RWPE2 (cell line): Measurements from ENCODE around the gene STX18.

Experiments
- ATAC-seq: fragments of 200-7000 bp; cut with Tn5 transposase; 3 replicates; pipeline ENCODE4 v1.9.1; 2021; ENCODE audit warnings: low read depth
- DNase-seq: peaks from one replicate; pipeline ENCODE4 v3.0.0-alpha.2; 2020; ENCODE audit warnings: low spot score
- H3K27ac ChIP-seq: fragments of 450-650 bp; 2 replicates; pipeline ENCODE4 v1.5.1; 2017; ENCODE audit warnings: mild to moderate bottlenecking; ENCODE audit not compliant: poor library complexity, severe bottlenecking
- H3K27me3 ChIP-seq: fragments of 250-450 bp; sonication (Bioruptor Pico); 2 replicates; pipeline ENCODE4 v1.5.1; 2021; ENCODE audit warnings: mild to moderate bottlenecking, moderate library complexity; ENCODE audit not compliant: insufficient read depth, poor library complexity, severe bottlenecking
- H3K36me3 ChIP-seq: fragments of 250-450 bp; sonication (Bioruptor Pico); 2 replicates; pipeline ENCODE4 v1.5.1; 2020; ENCODE audit warnings: low read depth, mild to moderate bottlenecking, moderate library complexity
- H3K4me1 ChIP-seq: fragments of 250-450 bp; sonication (Bioruptor Pico); 2 replicates; pipeline ENCODE4 v1.5.1; 2021; ENCODE audit warnings: mild to moderate bottlenecking, moderate library complexity; ENCODE audit not compliant: insufficient read depth, poor library complexity, severe bottlenecking
- H3K4me3 ChIP-seq: fragments of 250-450 bp; sonication (Bioruptor Pico); 2 replicates; pipeline ENCODE4 v1.5.1; 2021; ENCODE audit warnings: mild to moderate bottlenecking, moderate library complexity; ENCODE audit not compliant: severe bottlenecking
- H3K9me3 ChIP-seq: fragments of 250-450 bp; sonication (Bioruptor Pico); 2 replicates; pipeline ENCODE4 v1.5.1; 2021; ENCODE audit warnings: mild to moderate bottlenecking, moderate library complexity; ENCODE audit not compliant: severe bottlenecking
- TF ChIP-seq, protein P1 (sequence below): fragments of 450-650 bp; IDR thresholded peaks from one replicate; pipeline ENCODE4 v1.5.1; 2017; ENCODE audit warnings: mild to moderate bottlenecking, moderate library complexity; ENCODE audit not compliant: poor library complexity, severe bottlenecking

Gene STX18

GRCh38 chr4:4377732-4378460 lies 164.0 kb downstream of the STX18 start:
- H3K4me3 ChIP-seq = no peak overlapping the region
- H3K4me1 ChIP-seq = no peaks in the 10 kb centered on the region
- DNase-seq (no peak), ATAC-seq (no peak)
- TF ChIP-seq, protein P1, sequence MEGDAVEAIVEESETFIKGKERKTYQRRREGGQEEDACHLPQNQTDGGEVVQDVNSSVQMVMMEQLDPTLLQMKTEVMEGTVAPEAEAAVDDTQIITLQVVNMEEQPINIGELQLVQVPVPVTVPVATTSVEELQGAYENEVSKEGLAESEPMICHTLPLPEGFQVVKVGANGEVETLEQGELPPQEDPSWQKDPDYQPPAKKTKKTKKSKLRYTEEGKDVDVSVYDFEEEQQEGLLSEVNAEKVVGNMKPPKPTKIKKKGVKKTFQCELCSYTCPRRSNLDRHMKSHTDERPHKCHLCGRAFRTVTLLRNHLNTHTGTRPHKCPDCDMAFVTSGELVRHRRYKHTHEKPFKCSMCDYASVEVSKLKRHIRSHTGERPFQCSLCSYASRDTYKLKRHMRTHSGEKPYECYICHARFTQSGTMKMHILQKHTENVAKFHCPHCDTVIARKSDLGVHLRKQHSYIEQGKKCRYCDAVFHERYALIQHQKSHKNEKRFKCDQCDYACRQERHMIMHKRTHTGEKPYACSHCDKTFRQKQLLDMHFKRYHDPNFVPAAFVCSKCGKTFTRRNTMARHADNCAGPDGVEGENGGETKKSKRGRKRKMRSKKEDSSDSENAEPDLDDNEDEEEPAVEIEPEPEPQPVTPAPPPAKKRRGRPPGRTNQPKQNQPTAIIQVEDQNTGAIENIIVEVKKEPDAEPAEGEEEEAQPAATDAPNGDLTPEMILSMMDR = no peak
- no peak overlapping the region for H3K27ac ChIP-seq
- no peaks in the 10 kb centered on the region for H3K36me3 ChIP-seq
- no peaks in the 10 kb centered on the region for H3K9me3 ChIP-seq
- no peaks in the 10 kb centered on the region for H3K27me3 ChIP-seq

GRCh38 chr4:4377191-4377590 lies 164.7 kb downstream of the STX18 start:
- Histone ChIP-seq H3K4me1 (no peaks in the 10 kb centered on the region), H3K27me3 (no peaks in the 10 kb centered on the region), H3K9me3 (no peaks in the 10 kb centered on the region), H3K27ac (no peak overlapping the region), H3K4me3 (no peak overlapping the region), H3K36me3 (no peaks in the 10 kb centered on the region)
- TF ChIP-seq, protein P1 = no peak
- no peak for DNase-seq
- ATAC-seq = no peak

GRCh38 chr4:4376074-4376473 lies 165.8 kb downstream of the STX18 start:
- no peaks in the 10 kb centered on the region for H3K4me1 ChIP-seq
- TF ChIP-seq, protein P1 = no peak
- H3K27ac ChIP-seq = no peak overlapping the region
- ATAC-seq (no peak), DNase-seq (no peak)
- H3K36me3 ChIP-seq = no peaks in the 10 kb centered on the region
- no peaks in the 10 kb centered on the region for H3K9me3 ChIP-seq
- H3K27me3 ChIP-seq = no peaks in the 10 kb centered on the region
- H3K4me3 ChIP-seq = no peak overlapping the region

GRCh38 chr4:4374388-4375098 lies 167.3 kb downstream of the STX18 start:
- Histone ChIP-seq H3K27me3 (no peaks in the 10 kb centered on the region), H3K9me3 (no peaks in the 10 kb centered on the region), H3K4me3 (no peak overlapping the region), H3K36me3 (no peaks in the 10 kb centered on the region), H3K4me1 (no peaks in the 10 kb centered on the region), H3K27ac (no peak overlapping the region)
- ATAC-seq = no peak
- no peak for DNase-seq
- TF ChIP-seq, protein P1 = no peak
